K562 (cell line): ENCODE data around the gene PAN3. TPM values are rescaled to one million over a fixed set of nuclear protein-coding genes. Genes with fewer than 3 reads are reported as not detected.

Experiments used
- ATAC-seq: fragments of 200-7000 bp; cut with Tn5 transposase; 3 replicates; pipeline ENCODE4 v1.9.1; 2020; ENCODE audit warnings: moderate library complexity
- BruUV-seq: library from RNA; stranded (reverse); fragments of 400-500 nt; replicated peaks from 2 replicates; lab custom pipeline; 2021; lab: Mats Ljungman, UMichigan
- CTCF ChIA-PET: fragments of 300-600 bp; formaldehyde crosslinking; extraction: SDS; loops from one replicate; lab custom pipeline; 2021; ENCODE audit warnings: low intra/inter-chr PET ratio; lab: Yijun Ruan, JAX
- POLR2A ChIA-PET: fragments of 300-600, 350-650 bp; sonication (Branson Sonifier 250); formaldehyde crosslinking; extraction: SDS; loops from one replicate; lab custom pipeline; 2021; ENCODE audit warnings: antibody characterized with exemption, inconsistent platforms; lab: Yijun Ruan, JAX
- DNase-seq, 4 experiments: peaks; one replicate each; pipeline versions ENCODE4 v3.0.0 to v3.0.0-alpha.2; 2011 to 2018; ENCODE audit warnings: low spot score in 3 of 4, mixed read lengths in 3 of 4; ENCODE audit errors: extremely low read depth in 1 of 4
- FAIRE-seq: peaks from 2 replicates; lab custom pipeline; 2011; peaks lifted over from hg19 to GRCh38; lab: Jason Lieb, UNC
- H2AFZ ChIP-seq: 2 replicates; pipeline ENCODE4 v1.6.0; 2011; ENCODE audit warnings: low read depth, low read length, control low read depth, inconsistent platforms
- H3K27ac ChIP-seq: fragments of 200-600 bp; 3 replicates; pipeline ENCODE4 v1.8.0; 2011; ENCODE audit warnings: low read depth, mild to moderate bottlenecking, control low read depth, inconsistent platforms, low read length, moderate library complexity, mixed read lengths; ENCODE audit errors: extremely low read depth
- H3K27me3 ChIP-seq, 2 experiments: fragments of 300-600 bp in 1 of 2; 2 replicates in 1 of 2; 3 replicates in 1 of 2; pipeline versions ENCODE4 v1.6.0 to v1.8.0; 2011; ENCODE audit warnings: inconsistent platforms in 2 of 2, low read length in 2 of 2, mild to moderate bottlenecking in 1 of 2, mixed read lengths in 1 of 2, moderate library complexity in 1 of 2; ENCODE audit not compliant: control insufficient read depth in 2 of 2, insufficient read depth in 2 of 2
- H3K36me3 ChIP-seq: fragments of 300-600 bp; 3 replicates; pipeline ENCODE4 v1.8.0; 2011; ENCODE audit warnings: mild to moderate bottlenecking, low read length, inconsistent platforms; ENCODE audit not compliant: control insufficient read depth, insufficient read depth
- H3K4me1 ChIP-seq, 2 experiments: fragments of 200-600 bp in 1 of 2; replicated peaks in 1 of 2; 2 replicates in 1 of 2; 3 replicates in 1 of 2; pipeline versions ENCODE4 v1.5.1 to v1.8.0; 2011; ENCODE audit warnings: inconsistent platforms in 2 of 2, low read length in 2 of 2, mild to moderate bottlenecking in 1 of 2, mixed read lengths in 1 of 2, moderate library complexity in 1 of 2; ENCODE audit not compliant: control insufficient read depth in 2 of 2, insufficient read depth in 2 of 2
- H3K4me2 ChIP-seq: 2 replicates; pipeline ENCODE4 v1.6.1; 2011; ENCODE audit warnings: low read length, control low read depth, inconsistent platforms, mixed read lengths; ENCODE audit not compliant: insufficient read depth
- H3K4me3 ChIP-seq: fragments of 200-600 bp; sonication (generic), shearing (Covaris generic); 2 replicates; pipeline ENCODE4 v1.5.1; 2016; ENCODE audit warnings: control low read depth, inconsistent platforms
- H3K79me2 ChIP-seq: fragments of 200-600 bp; 3 replicates; pipeline ENCODE4 v1.8.0; 2011; ENCODE audit warnings: low read length, inconsistent platforms; ENCODE audit not compliant: control insufficient read depth, insufficient read depth
- H3K9ac ChIP-seq, 2 experiments: 2 replicates each; pipeline versions ENCODE4 v1.6.0 to v1.6.1; 2011; ENCODE audit warnings: low read depth in 2 of 2, low read length in 2 of 2, control low read depth in 1 of 2, inconsistent platforms in 1 of 2, mild to moderate bottlenecking in 1 of 2, mixed read lengths in 1 of 2; ENCODE audit not compliant: insufficient read depth in 1 of 2
- H3K9me1 ChIP-seq: one replicate; pipeline ENCODE4 v1.6.0; 2011; ENCODE audit warnings: inconsistent platforms, mild to moderate bottlenecking, low read length, moderate library complexity; ENCODE audit not compliant: control insufficient read depth, insufficient read depth
- H3K9me3 ChIP-seq: replicated peaks from 2 replicates; pipeline ENCODE4 v1.5.1; 2011; ENCODE audit warnings: low read depth, low read length, inconsistent platforms; ENCODE audit not compliant: control insufficient read depth, insufficient read depth
- H4K20me1 ChIP-seq: replicated peaks from 2 replicates; pipeline ENCODE4 v1.6.1; 2011; ENCODE audit warnings: low read length, inconsistent platforms, mixed read lengths; ENCODE audit not compliant: control insufficient read depth, insufficient read depth
- BDP1 ChIP-seq: IDR thresholded peaks from 3 replicates; pipeline ENCODE4 v1.6.1; 2011; ENCODE audit not compliant: insufficient read length, insufficient read depth
- GTF3C2 ChIP-seq: IDR thresholded peaks from 3 replicates; pipeline ENCODE4 v1.6.1; 2011; ENCODE audit warnings: borderline replicate concordance, mild to moderate bottlenecking, moderate library complexity; ENCODE audit not compliant: insufficient read length; ENCODE audit errors: extremely low read depth
- KAT2B ChIP-seq: IDR thresholded peaks from one replicate; pipeline ENCODE4 v1.6.1; 2012; ENCODE audit warnings: low read depth, mild to moderate bottlenecking, control low read depth, inconsistent platforms, low read length, moderate library complexity
- LCOR ChIP-seq: sonication (generic); formaldehyde crosslinking; IDR thresholded peaks from 2 replicates; pipeline ENCODE4 v1.8.0; 2022; ENCODE audit warnings: mild to moderate bottlenecking, missing genetic modification reagents
- RB1 ChIP-seq: fragments of 450-650 bp; IDR thresholded peaks from 2 replicates; pipeline ENCODE4 v1.6.1; 2017; ENCODE audit warnings: low read depth, mild to moderate bottlenecking
- RBM25 ChIP-seq: fragments of 200-400 bp; formaldehyde crosslinking; IDR thresholded peaks from 2 replicates; pipeline ENCODE4 v1.6.1; 2018; ENCODE audit warnings: low read length, low read depth, moderate library complexity; ENCODE audit not compliant: severe bottlenecking
- YY1 ChIP-seq, 3 experiments: IDR thresholded peaks; 2 replicates each; pipeline ENCODE4 v1.6.1; 2011; ENCODE audit warnings: low read length in 2 of 3, mild to moderate bottlenecking in 2 of 3, moderate library complexity in 2 of 3, borderline replicate concordance in 1 of 3, control low read depth in 1 of 3, low read depth in 1 of 3; ENCODE audit not compliant: insufficient read depth in 3 of 3, insufficient replicate concordance in 2 of 3, control insufficient read depth in 1 of 3, insufficient read length in 1 of 3; ENCODE audit errors: extremely low read depth in 1 of 3
- ZBTB12 ChIP-seq: fragments of 250-450 bp; sonication (Bioruptor Pico); IDR thresholded peaks from 2 replicates; pipeline ENCODE4 v1.4.0; 2020
- ZC3H4 ChIP-seq: sonication (generic); formaldehyde crosslinking; IDR thresholded peaks from 2 replicates; pipeline ENCODE4 v1.9.0; 2021; ENCODE audit warnings: missing genetic modification reagents, borderline replicate concordance
- ZNF143 ChIP-seq: sonication (generic); formaldehyde crosslinking; IDR thresholded peaks from 2 replicates; pipeline ENCODE4 v1.9.0; 2022; ENCODE audit warnings: mild to moderate bottlenecking, missing genetic modification reagents
- ZNF253 ChIP-seq: fragments of 250-450 bp; sonication (Bioruptor Pico); conservative IDR thresholded peaks from 2 replicates; pipeline ENCODE4 v1.6.1; 2021; ENCODE audit warnings: mild to moderate bottlenecking
- WGBS: fragments of 100-300 bp; shearing (Covaris generic); methylation state at CpG from one replicate; pipeline ENCODE4 v1.1.6; 2016; ENCODE audit warnings: low coverage, mixed read lengths; ENCODE audit not compliant: insufficient coverage; ENCODE audit errors: missing lambda C conversion rate; 5-methylcytosine and 5-hydroxymethylcytosine counted together
- in situ Hi-C: fragments of 300-500 bp; cut with MboI; formaldehyde crosslinking; loops from 4 replicates; pipeline ENCODE4 v1.15.0; 2018; ENCODE audit warnings: inconsistent platforms, mixed read lengths
- intact Hi-C: fragments of 100-400 bp; cut with micrococcal nuclease; formaldehyde crosslinking; loops from 2 replicates; pipeline ENCODE4 v1.14.2; 2022
- polyA plus RNA-seq, 8 experiments: library from polyadenylated mRNA; depleted of rRNA in 4 of 8; stranded (reverse) in 5 of 8; unstranded in 3 of 8; fragments of >200 nt; fragmentation: Nextera tagmentation in 2 of 8; fragmentation: Illumina TruSeq in 1 of 8; extraction: Ambion mirVana in 2 of 8; extraction: Trizol in 1 of 8; gene quantifications; 2 replicates each; pipeline versions ENCODE4 v1.2.1 to v1.2.3, GENCODE V29; 2011 to 2014; ENCODE audit warnings: inconsistent platforms in 1 of 8, missing spikeins in 1 of 8
- total RNA-seq, 7 experiments: library from RNA; depleted of rRNA in 6 of 7; stranded (reverse); fragments of >200 nt in 6 of 7; fragmentation: Illumina TruSeq in 2 of 7; extraction: Trizol in 2 of 7; gene quantifications; 2 replicates each; pipeline versions ENCODE4 v1.2.1 to v1.2.3, GENCODE V29; 2011 to 2021; ENCODE audit warnings: low replicate concordance in 1 of 7
- TF ChIP-seq, protein P1 (sequence below): fragments of 450-650 bp; IDR thresholded peaks from 2 replicates; pipeline ENCODE4 v1.6.1; 2016; ENCODE audit warnings: low read depth, mild to moderate bottlenecking, moderate library complexity
- TF ChIP-seq, protein P2 (sequence below): fragments of 450-650 bp; formaldehyde crosslinking; IDR thresholded peaks from 2 replicates; pipeline ENCODE4 v1.4.0; 2022; ENCODE audit warnings: missing genetic modification characterization

PAN3 gene
- total and polyA plus RNA-seq, 9 of the 15 experiments (the other 6 are each of a cell fraction or from before 2014, with no cell fraction given): 7.2 to 19.9 (median 11.6) TPM

DNA sequence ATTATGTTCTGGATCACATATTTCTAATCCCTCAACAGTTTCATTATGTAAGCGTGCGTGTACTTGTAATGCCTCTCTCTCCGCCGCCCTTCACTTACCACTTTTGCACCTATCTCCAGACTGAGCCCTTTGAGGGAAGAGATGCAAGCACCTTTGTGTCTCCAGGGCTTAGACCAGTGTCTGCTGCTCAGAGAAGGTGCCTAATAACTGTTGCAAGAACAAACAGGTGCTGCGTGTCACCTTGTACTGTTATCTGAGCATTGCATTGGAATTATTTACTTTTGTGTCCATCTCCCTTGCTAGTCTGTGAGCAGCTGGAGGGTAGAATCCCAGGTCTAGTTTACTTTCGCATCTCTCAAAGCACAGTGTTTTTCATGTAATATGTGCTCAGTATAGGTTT lies 200.4 kb downstream of the PAN3 start:
- Histone ChIP-seq H3K9me3 (no peaks in the 10 kb centered on the region), H3K9me1 (no peaks in the 10 kb centered on the region), H4K20me1 (no peaks in the 10 kb centered on the region), H3K36me3 (no peaks in the 10 kb centered on the region), H3K9ac (no peak overlapping the region), H2AFZ (no peak overlapping the region), H3K27ac (no peak overlapping the region), H3K4me1 (no peaks in the 10 kb centered on the region), H3K79me2 (no peaks in the 10 kb centered on the region), H3K4me2 (no peak overlapping the region), H3K4me3 (no peak overlapping the region), H3K27me3 (no peaks in the 10 kb centered on the region)
- 31% methylated on average over 5 of the region's 6 CpGs for WGBS
- ChIA-PET POLR2A (no interaction called here), CTCF (no interaction called here)
- in situ Hi-C loops: no loop called here
- intact Hi-C loops: no loop called here
- BruUV-seq: no TSS peak
- no peak for FAIRE-seq
- ATAC-seq: no peak
- DNase-seq: no peak
- TF ChIP-seq KAT2B (no peak), ZNF253 (no peak), LCOR (CRISPR knock-in tag) (no peak), RBM25 (no peak), YY1 (IDR thresholded peaks at IDR 0.05; ENCODE audit: borderline replicate concordance in 1 of 3, control insufficient read depth in 1 of 3, extremely low read depth in 1 of 3, insufficient read depth in 3 of 3, insufficient read length in 1 of 3, insufficient replicate concordance in 2 of 3, low read depth in 1 of 3, low read length in 2 of 3) (no peak), RB1 (no peak), GTF3C2 (no peak), ZNF143 (CRISPR knock-in tag) (no peak), BDP1 (no peak), ZC3H4 (CRISPR knock-in tag) (no peak), ZBTB12 (no peak)
- TF ChIP-seq, protein P1, sequence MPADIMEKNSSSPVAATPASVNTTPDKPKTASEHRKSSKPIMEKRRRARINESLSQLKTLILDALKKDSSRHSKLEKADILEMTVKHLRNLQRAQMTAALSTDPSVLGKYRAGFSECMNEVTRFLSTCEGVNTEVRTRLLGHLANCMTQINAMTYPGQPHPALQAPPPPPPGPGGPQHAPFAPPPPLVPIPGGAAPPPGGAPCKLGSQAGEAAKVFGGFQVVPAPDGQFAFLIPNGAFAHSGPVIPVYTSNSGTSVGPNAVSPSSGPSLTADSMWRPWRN: no peak
- TF ChIP-seq, protein P2, sequence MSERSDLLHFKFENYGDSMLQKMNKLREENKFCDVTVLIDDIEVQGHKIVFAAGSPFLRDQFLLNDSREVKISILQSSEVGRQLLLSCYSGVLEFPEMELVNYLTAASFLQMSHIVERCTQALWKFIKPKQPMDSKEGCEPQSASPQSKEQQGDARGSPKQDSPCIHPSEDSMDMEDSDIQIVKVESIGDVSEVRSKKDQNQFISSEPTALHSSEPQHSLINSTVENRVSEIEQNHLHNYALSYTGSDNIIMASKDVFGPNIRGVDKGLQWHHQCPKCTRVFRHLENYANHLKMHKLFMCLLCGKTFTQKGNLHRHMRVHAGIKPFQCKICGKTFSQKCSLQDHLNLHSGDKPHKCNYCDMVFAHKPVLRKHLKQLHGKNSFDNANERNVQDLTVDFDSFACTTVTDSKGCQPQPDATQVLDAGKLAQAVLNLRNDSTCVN (CRISPR knock-in tag): no peak
